OCI-LY3 (cell line): Measurements from ENCODE around the gene PHC3.

Experiments used
- H2AFZ ChIP-seq: fragments of 200-600, 300-600 bp; shearing (Covaris generic); 2 replicates; pipeline ENCODE4 v1.6.0; 2014; ENCODE audit warnings: antibody characterized with exemption, low read depth, low read length
- H3K27ac ChIP-seq: fragments of 200-600, 300-600 bp; sonication (generic); 2 replicates; pipeline ENCODE4 v1.5.1; 2014; ENCODE audit warnings: mild to moderate bottlenecking, low read length, moderate library complexity, mixed read lengths
- H3K27me3 ChIP-seq: fragments of 200-600, 300-600 bp; sonication (generic); 2 replicates; pipeline ENCODE4 v1.6.1; 2014; ENCODE audit warnings: low read depth, low read length, mixed read lengths
- H3K36me3 ChIP-seq: fragments of 200-600, 300-600 bp; sonication (generic); replicated peaks from 2 replicates; pipeline ENCODE3; 2014; ENCODE audit warnings: low read depth, low read length, mixed read lengths
- H3K4me1 ChIP-seq: fragments of 300-600, 200-600 bp; sonication (generic); 2 replicates; pipeline ENCODE4 v1.6.1; 2014; ENCODE audit warnings: low read length, mixed read lengths
- H3K4me2 ChIP-seq: fragments of 200-600, 300-600 bp; sonication (generic); 2 replicates; pipeline ENCODE4 v1.6.1; 2014; ENCODE audit warnings: low read length, mixed read lengths
- H3K4me3 ChIP-seq: fragments of 300-600, 200-600 bp; sonication (generic); 2 replicates; pipeline ENCODE4 v1.5.1; 2014; ENCODE audit warnings: antibody characterized with exemption, mild to moderate bottlenecking, low read length, moderate library complexity
- H3K79me2 ChIP-seq: fragments of 300-600, 200-600 bp; shearing (Covaris generic); 2 replicates; pipeline ENCODE4 v1.6.1; 2014; ENCODE audit warnings: mild to moderate bottlenecking, low read length, mixed read lengths
- H3K9ac ChIP-seq: fragments of 300-600, 200-600 bp; shearing (Covaris generic); 2 replicates; pipeline ENCODE4 v1.6.0; 2014; ENCODE audit warnings: mild to moderate bottlenecking, low read length, moderate library complexity
- H3K9me3 ChIP-seq: fragments of 200-600, 300-600 bp; shearing (Covaris generic); 2 replicates; pipeline ENCODE4 v1.6.1; 2014; ENCODE audit warnings: low read length, mixed read lengths; ENCODE audit not compliant: insufficient read depth
- H4K20me1 ChIP-seq: fragments of 200-600, 300-600 bp; sonication (generic); 2 replicates; pipeline ENCODE4 v1.6.1; 2016; ENCODE audit warnings: low read length, mixed read lengths; ENCODE audit not compliant: insufficient read depth
- CTCF ChIP-seq: fragments of 200-600, 300-600 bp; sonication (generic); IDR thresholded peaks from 2 replicates; pipeline ENCODE4 v1.5.1; 2014; ENCODE audit warnings: antibody characterized with exemption, low read length, low read depth
- EZH2phosphoT487 ChIP-seq: fragments of 200-600 bp; shearing (Covaris generic); IDR thresholded peaks from 2 replicates; pipeline ENCODE4 v1.6.1; 2018; ENCODE audit warnings: antibody characterized with exemption, mixed run types, low read depth

The PHC3 gene

GRCh38 chr3:170090601-170090981 is 90.9 kb downstream of the PHC3 start:
- no peak overlapping the region for H3K27ac ChIP-seq
- H3K4me2 ChIP-seq, result no peak overlapping the region
- H3K9ac ChIP-seq, result no peak overlapping the region
- 0 out of 2 replicates have a peak, but pooled peaks cover 5% of the 10 kb centered on the region for H4K20me1 ChIP-seq
- no peak overlapping the region for H2AFZ ChIP-seq
- no peaks in the 10 kb centered on the region for H3K79me2 ChIP-seq
- TF ChIP-seq EZH2phosphoT487, result no peak
- no peak for TF ChIP-seq CTCF
- no peak overlapping the region for H3K4me3 ChIP-seq
- no peaks in the 10 kb centered on the region for H3K27me3 ChIP-seq
- H3K36me3 ChIP-seq, result peaks cover 48% of the 10 kb centered on the region
- H3K4me1 ChIP-seq, result no peaks in the 10 kb centered on the region
- H3K9me3 ChIP-seq, result no peaks in the 10 kb centered on the region

- Histone ChIP-seq H3K9ac (no peak overlapping the region), H3K9me3 (no peaks in the 10 kb centered on the region), H3K27me3 (no peaks in the 10 kb centered on the region), H3K36me3 (peaks cover 48% of the 10 kb centered on the region), H3K4me1 (no peaks in the 10 kb centered on the region), H2AFZ (no peak overlapping the region), H3K4me2 (no peak overlapping the region), H3K27ac (no peak overlapping the region), H3K79me2 (no peaks in the 10 kb centered on the region), H4K20me1 (0 out of 2 replicates have a peak, but pooled peaks cover 5% of the 10 kb centered on the region), H3K4me3 (no peak overlapping the region)
- TF ChIP-seq CTCF (no peak), EZH2phosphoT487 (no peak)
These were observed 91.5 kb downstream of the PHC3 start for GRCh38 chr3:170089862-170090600.

GRCh38 chr3:170085396-170085795 is 96.1 kb downstream of the PHC3 start:
- no peak overlapping the region for H3K4me2 ChIP-seq
- H2AFZ ChIP-seq, result no peak overlapping the region
- no peaks in the 10 kb centered on the region for H3K27me3 ChIP-seq
- H3K9ac ChIP-seq, result no peak overlapping the region
- no peak for TF ChIP-seq EZH2phosphoT487
- TF ChIP-seq CTCF, result no peak
- no peak overlapping the region for H3K27ac ChIP-seq
- H3K9me3 ChIP-seq, result no peaks in the 10 kb centered on the region
- no peaks in the 10 kb centered on the region for H3K79me2 ChIP-seq
- H3K4me1 ChIP-seq, result no peaks in the 10 kb centered on the region
- H4K20me1 ChIP-seq, result no peaks in the 10 kb centered on the region
- H3K4me3 ChIP-seq, result no peak overlapping the region
- peaks cover 39% of the 10 kb centered on the region for H3K36me3 ChIP-seq

- Histone ChIP-seq H4K20me1 (no peaks in the 10 kb centered on the region), H3K4me1 (no peaks in the 10 kb centered on the region), H3K36me3 (peaks cover 37% of the 10 kb centered on the region), H3K4me2 (no peak overlapping the region), H2AFZ (no peak overlapping the region), H3K79me2 (no peaks in the 10 kb centered on the region), H3K4me3 (no peak overlapping the region), H3K27me3 (no peaks in the 10 kb centered on the region), H3K9ac (no peak overlapping the region), H3K27ac (no peak overlapping the region), H3K9me3 (no peaks in the 10 kb centered on the region)
- TF ChIP-seq CTCF, result no peak
- TF ChIP-seq EZH2phosphoT487, result no peak
These were observed 98.2 kb downstream of the PHC3 start for GRCh38 chr3:170083343-170083742.
